Right atrium auricular region (tissue), 2 donors: ENCODE results near the gene KIRREL3. TPM values are rescaled to one million over a fixed set of nuclear protein-coding genes. Genes with fewer than 3 reads are reported as not detected.

Experiments used
- DNase-seq: peaks from one replicate; pipeline ENCODE4 v3.0.0-alpha.2; 2019; ENCODE audit warnings: low spot score
- H3K27ac ChIP-seq, 2 donors: fragments of 200-600 bp; sonication (generic); 1 replicate in 1 of 2; 2 replicates in 1 of 2; pipeline ENCODE4 v1.5.1; 2016 to 2019
- H3K27me3 ChIP-seq, 2 donors: fragments of 200-600 bp; sonication (generic); one replicate each; pipeline versions ENCODE4 v1.5.1 to v1.6.0; 2017 to 2019
- H3K36me3 ChIP-seq: fragments of 200-600 bp; sonication (generic); one replicate; pipeline ENCODE4 v1.5.1; 2016
- H3K4me1 ChIP-seq, 2 donors: fragments of 200-600 bp; sonication (generic); one replicate each; pipeline versions ENCODE4 v1.5.1 to v1.6.0; 2017 to 2019
- H3K4me3 ChIP-seq, 2 donors: fragments of 200-600 bp; sonication (generic); 1 replicate in 1 of 2; 2 replicates in 1 of 2; pipeline ENCODE4 v1.5.1; 2017 to 2019; ENCODE audit warnings: mild to moderate bottlenecking in 1 of 2, moderate library complexity in 1 of 2
- H3K9me3 ChIP-seq, 2 donors: fragments of 200-600 bp; sonication (generic); one replicate each; pipeline ENCODE4 v1.5.1; 2019
- CTCF ChIP-seq, 2 donors: fragments of 200-600 bp; sonication (generic); IDR thresholded peaks; one replicate each; pipeline ENCODE4 v1.5.1; 2019; ENCODE audit warnings: antibody characterized with exemption in 2 of 2
- total RNA-seq, 2 donors: library from RNA; depleted of rRNA; stranded (reverse); fragments of >200 nt; gene quantifications; one replicate each; pipeline ENCODE4 v1.1.0, GENCODE V29; 2016

The KIRREL3 gene
- total RNA-seq, 2 donors from 2014 or later, result 0.51 to 0.74 TPM

DNA sequence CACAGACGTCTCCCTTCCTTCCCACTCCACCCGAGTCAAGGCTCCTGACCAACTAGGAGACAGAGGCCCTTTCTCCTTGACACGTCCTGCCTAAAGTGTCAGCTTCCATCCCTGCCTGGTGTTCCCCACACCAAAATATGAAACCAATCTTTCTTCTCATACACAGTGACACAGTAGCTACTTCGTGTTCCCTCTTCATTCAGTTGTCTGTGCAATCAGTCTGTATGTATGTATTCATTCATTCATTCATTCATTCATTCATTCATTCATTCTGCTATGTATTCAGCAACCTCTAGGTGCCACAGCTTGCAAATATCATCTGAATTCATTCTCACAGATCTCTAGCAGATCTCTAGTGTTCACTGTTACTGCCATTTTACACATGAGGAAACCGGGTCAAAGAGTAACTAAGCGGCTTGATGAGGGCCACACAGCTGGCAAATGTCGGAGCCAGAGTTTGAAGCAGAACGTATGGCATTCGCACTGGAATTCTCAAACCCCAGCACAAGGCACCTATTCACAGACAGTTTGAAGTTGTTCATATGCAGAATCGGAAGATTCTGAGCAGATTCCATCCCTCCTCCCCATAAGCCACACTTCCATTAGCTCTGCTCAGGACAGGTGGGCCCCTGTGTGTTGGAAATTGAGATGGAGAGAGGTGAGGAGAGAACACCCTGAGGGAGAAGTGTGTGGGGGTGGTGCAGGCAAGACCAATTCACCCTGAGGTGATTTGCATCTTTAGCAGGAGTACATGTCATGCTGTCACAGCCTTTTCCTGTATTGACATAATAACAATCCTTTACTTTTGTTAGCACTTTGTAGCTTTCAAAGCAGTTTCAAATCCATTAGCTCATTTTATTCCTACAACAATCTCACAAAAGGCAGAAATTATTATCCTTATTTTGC lies 369.4 kb downstream of the KIRREL3 start:
- no peaks in the 10 kb centered on the region for H3K9me3 ChIP-seq
- H3K27ac ChIP-seq, result no peak overlapping the region
- no peaks in the 10 kb centered on the region for H3K4me1 ChIP-seq
- H3K27me3 ChIP-seq, result no peaks in the 10 kb centered on the region
- no peak for DNase-seq
- no peak for TF ChIP-seq CTCF (IDR thresholded peaks at IDR 0.05)
- no peak overlapping the region for H3K4me3 ChIP-seq
- H3K36me3 ChIP-seq, result no peaks in the 10 kb centered on the region

DNA sequence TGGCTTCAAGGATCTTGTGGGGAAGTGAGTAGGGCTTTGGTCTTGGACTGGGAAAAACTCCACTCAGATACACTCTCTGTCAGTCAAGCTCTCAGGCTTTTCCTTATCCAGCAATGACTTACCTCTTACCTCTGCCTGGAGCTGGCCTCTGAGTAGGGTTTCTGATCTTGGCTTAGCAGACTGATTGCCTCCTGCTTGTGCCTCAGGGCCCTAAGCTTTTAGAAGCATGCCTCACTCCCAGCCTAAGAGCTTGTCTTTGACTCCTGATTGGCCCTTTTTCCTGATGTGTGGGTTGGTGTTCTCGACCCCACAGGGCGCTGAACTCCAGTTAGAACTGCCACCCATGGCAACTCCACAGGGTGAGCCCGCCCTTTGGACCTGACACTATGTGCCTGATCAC lies 370.1 kb downstream of the KIRREL3 start:
- no peak overlapping the region for H3K4me3 ChIP-seq
- no peak for TF ChIP-seq CTCF (IDR thresholded peaks at IDR 0.05)
- no peaks in the 10 kb centered on the region for H3K27me3 ChIP-seq
- no peaks in the 10 kb centered on the region for H3K4me1 ChIP-seq
- no peaks in the 10 kb centered on the region for H3K36me3 ChIP-seq
- H3K9me3 ChIP-seq, result no peaks in the 10 kb centered on the region
- no peak overlapping the region for H3K27ac ChIP-seq
- no peak for DNase-seq

DNA sequence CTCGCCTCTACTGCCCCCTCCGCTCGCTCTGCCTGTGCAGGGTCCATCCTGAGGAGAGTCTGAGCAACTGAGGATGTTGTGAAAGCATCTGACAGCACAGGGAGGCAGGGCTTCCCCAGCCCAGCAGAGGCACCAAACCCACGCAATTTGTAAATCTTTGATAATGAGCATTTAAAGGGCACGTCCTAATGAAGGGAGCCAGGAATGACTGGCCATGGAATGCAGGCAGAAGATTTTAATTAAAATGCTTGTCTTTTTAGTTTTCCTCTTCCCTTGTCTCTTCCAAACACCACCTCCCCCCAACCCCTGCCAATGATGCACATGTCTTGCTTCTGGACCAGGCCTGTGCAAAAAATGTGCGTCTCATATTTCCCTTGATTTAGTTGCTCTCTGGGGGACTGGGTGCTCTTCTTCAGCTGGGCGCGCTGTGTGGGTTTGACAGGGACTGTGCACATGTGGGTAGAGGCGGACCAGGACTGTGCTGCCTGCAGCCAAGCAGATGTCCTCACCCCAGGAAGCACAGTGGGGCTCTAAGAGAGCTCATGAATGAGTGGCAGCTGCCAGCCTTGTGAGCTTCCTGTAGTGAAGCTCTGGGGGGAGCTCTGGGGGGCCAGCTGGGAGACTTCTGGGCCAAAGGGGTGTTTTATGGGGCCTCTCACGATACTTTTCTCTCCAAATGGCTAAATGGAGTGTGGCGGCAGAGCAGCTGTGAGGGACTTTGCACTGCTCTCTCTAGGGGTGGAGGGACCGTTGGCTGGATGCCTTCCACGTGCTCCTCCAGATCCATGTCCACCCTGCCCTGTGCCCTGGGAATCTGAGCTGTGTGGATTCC lies 371.6 kb downstream of the KIRREL3 start:
- TF ChIP-seq CTCF (IDR thresholded peaks at IDR 0.05), result no peak
- Histone ChIP-seq H3K27ac (no peak overlapping the region), H3K27me3 (no peaks in the 10 kb centered on the region), H3K4me3 (no peak overlapping the region), H3K36me3 (no peaks in the 10 kb centered on the region), H3K9me3 (no peaks in the 10 kb centered on the region), H3K4me1 (no peaks in the 10 kb centered on the region)
- DNase-seq, result no peak

DNA sequence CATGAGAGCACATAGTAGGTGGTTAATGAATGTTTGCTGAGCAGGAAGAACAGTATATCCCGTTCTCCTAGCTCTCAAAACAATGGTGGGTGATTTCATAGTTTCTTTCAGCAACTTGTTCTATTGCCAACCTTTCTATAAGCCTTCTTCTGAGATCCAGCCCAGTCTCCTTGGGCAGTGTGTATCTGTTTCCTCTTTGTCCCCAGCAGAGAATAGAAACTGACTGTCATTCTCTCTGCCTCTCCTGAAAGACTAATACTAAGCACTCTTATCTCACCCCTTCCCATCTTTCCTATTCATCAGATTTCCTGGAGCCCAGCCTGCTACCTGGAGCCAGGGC lies 372.1 kb downstream of the KIRREL3 start:
- Histone ChIP-seq H3K27me3 (no peaks in the 10 kb centered on the region), H3K9me3 (no peaks in the 10 kb centered on the region), H3K36me3 (no peaks in the 10 kb centered on the region), H3K4me3 (no peak overlapping the region), H3K27ac (no peak overlapping the region), H3K4me1 (no peaks in the 10 kb centered on the region)
- TF ChIP-seq CTCF (IDR thresholded peaks at IDR 0.05), result no peak
- no peak for DNase-seq

- H3K36me3 ChIP-seq, result no peaks in the 10 kb centered on the region
- DNase-seq, result no peak
- H3K9me3 ChIP-seq, result no peaks in the 10 kb centered on the region
- no peak overlapping the region for H3K4me3 ChIP-seq
- H3K27ac ChIP-seq, result no peak overlapping the region
- no peaks in the 10 kb centered on the region for H3K4me1 ChIP-seq
- no peak for TF ChIP-seq CTCF (IDR thresholded peaks at IDR 0.05)
- no peaks in the 10 kb centered on the region for H3K27me3 ChIP-seq
These were observed 373.1 kb downstream of the KIRREL3 start for GRCh38 chr11:126627421-126627820.
